A549 (cell line): ENCODE measurements around the gene TRIM54. TPM values are rescaled to one million over a fixed set of nuclear protein-coding genes. Genes with fewer than 3 reads are reported as not detected.

Source experiments
- BHLHE40 ChIP-seq: IDR thresholded peaks from 2 replicates; pipeline ENCODE4 v1.6.1; 2012; ENCODE audit warnings: low read depth, low read length, inconsistent platforms
- CBX8 ChIP-seq: fragments of 200-600 bp; sonication (generic); IDR thresholded peaks from 2 replicates; pipeline ENCODE4 v1.6.1; 2016
- CEBPB ChIP-seq, 2 experiments: fragments of >200 bp in 1 of 2; sonication (Bioruptor Twin) in 1 of 2; formaldehyde crosslinking in 1 of 2; IDR thresholded peaks; 2 replicates each; pipeline ENCODE4 v1.6.1; 2012 to 2016
- CHD2 ChIP-seq: fragments of 150-350 bp; IDR thresholded peaks from 2 replicates; pipeline ENCODE4 v1.6.1; 2014; ENCODE audit warnings: low read length; ENCODE audit not compliant: partially characterized antibody
- CHD4 ChIP-seq: fragments of 200-600 bp; sonication (generic); IDR thresholded peaks from 2 replicates; pipeline ENCODE4 v1.6.1; 2016; ENCODE audit warnings: antibody characterized with exemption, mild to moderate bottlenecking, borderline replicate concordance
- CTCF ChIP-seq: fragments of >200 bp; sonication (Bioruptor Twin); formaldehyde crosslinking; IDR thresholded peaks from 3 replicates; pipeline ENCODE4 v1.5.1; 2016
- E2F6 ChIP-seq: IDR thresholded peaks from 2 replicates; pipeline ENCODE4 v1.6.1; 2012; ENCODE audit warnings: low read depth, borderline replicate concordance
- EHF ChIP-seq: fragments of 250-450 bp; sonication (Bioruptor Pico); IDR thresholded peaks from 2 replicates; pipeline ENCODE4 v1.5.0; 2020; ENCODE audit warnings: mild to moderate bottlenecking
- ESRRA ChIP-seq: fragments of 150-350 bp; IDR thresholded peaks from 2 replicates; pipeline ENCODE4 v1.6.1; 2014; ENCODE audit warnings: mild to moderate bottlenecking, low read length, borderline replicate concordance
- GATA3 ChIP-seq: IDR thresholded peaks from 2 replicates; pipeline ENCODE4 v1.6.1; 2012; ENCODE audit warnings: borderline replicate concordance
- HDAC2 ChIP-seq: fragments of 200-600 bp; sonication (generic); IDR thresholded peaks from 2 replicates; pipeline ENCODE4 v1.6.1; 2016
- HEYL ChIP-seq: fragments of 250-450 bp; sonication (Bioruptor Pico); IDR thresholded peaks from 2 replicates; pipeline ENCODE4 v1.8.0; 2021; ENCODE audit warnings: mild to moderate bottlenecking, moderate library complexity
- HMGXB4 ChIP-seq: fragments of 250-450 bp; sonication (Bioruptor Pico); IDR thresholded peaks from 2 replicates; pipeline ENCODE4 v1.5.0; 2021; ENCODE audit warnings: mild to moderate bottlenecking, moderate library complexity, borderline replicate concordance
- JUNB ChIP-seq: fragments of >200 bp; sonication (Bioruptor Twin); formaldehyde crosslinking; IDR thresholded peaks from 2 replicates; pipeline ENCODE4 v1.6.1; 2016
- KDM1A ChIP-seq: fragments of 200-600 bp; sonication (generic); IDR thresholded peaks from 2 replicates; pipeline ENCODE4 v1.6.1; 2016; ENCODE audit warnings: low read depth, mild to moderate bottlenecking
- MAFK ChIP-seq: fragments of 450-650 bp; IDR thresholded peaks from 2 replicates; pipeline ENCODE4 v1.6.1; 2014; ENCODE audit not compliant: partially characterized antibody
- MAZ ChIP-seq: fragments of 150-350 bp; IDR thresholded peaks from 2 replicates; pipeline ENCODE4 v1.6.1; 2014; ENCODE audit warnings: antibody characterized with exemption, low read depth, low read length, borderline replicate concordance
- MYC ChIP-seq: IDR thresholded peaks from 2 replicates; pipeline ENCODE4 v1.6.1; 2012; ENCODE audit warnings: mild to moderate bottlenecking, inconsistent platforms, low read length, improper control_type of control experiment, borderline replicate concordance
- NR3C1 ChIP-seq: fragments of >200 bp; sonication (Bioruptor Twin); formaldehyde crosslinking; IDR thresholded peaks from 3 replicates; pipeline ENCODE4 v1.6.1; 2017
- PBX3 ChIP-seq: IDR thresholded peaks from 2 replicates; pipeline ENCODE4 v1.6.1; 2012
- POLR2A ChIP-seq: IDR thresholded peaks from 2 replicates; pipeline ENCODE4 v1.6.1; 2012; ENCODE audit warnings: mild to moderate bottlenecking, low read length
- RAD21 ChIP-seq, 2 experiments: fragments of >200 bp in 1 of 2; sonication (Bioruptor Twin) in 1 of 2; formaldehyde crosslinking in 1 of 2; IDR thresholded peaks in 1 of 2; conservative IDR thresholded peaks in 1 of 2; 2 replicates in 1 of 2; 3 replicates in 1 of 2; pipeline ENCODE4 v1.6.1; 2012 to 2018; ENCODE audit warnings: inconsistent platforms in 1 of 2
- RARB ChIP-seq: fragments of 250-450 bp; sonication (Bioruptor Pico); IDR thresholded peaks from 2 replicates; pipeline ENCODE4 v1.8.0; 2021; ENCODE audit warnings: mild to moderate bottlenecking, moderate library complexity
- RCOR1 ChIP-seq: fragments of 150-350 bp; IDR thresholded peaks from 2 replicates; pipeline ENCODE4 v1.6.1; 2014; ENCODE audit warnings: antibody characterized with exemption, low read length, low read depth
- SMC3 ChIP-seq: fragments of >200 bp; sonication (Bioruptor Twin); formaldehyde crosslinking; IDR thresholded peaks from 3 replicates; pipeline ENCODE4 v1.6.1; 2018; ENCODE audit warnings: inconsistent platforms
- ZFP36 ChIP-seq: fragments of 450-650 bp; IDR thresholded peaks from 2 replicates; pipeline ENCODE4 v1.6.1; 2014; ENCODE audit warnings: borderline replicate concordance; ENCODE audit not compliant: partially characterized antibody
- ZNF302 ChIP-seq: fragments of 250-450 bp; sonication (Bioruptor Pico); IDR thresholded peaks from 2 replicates; pipeline ENCODE4 v1.9.0; 2021; ENCODE audit warnings: inconsistent platforms, mild to moderate bottlenecking, moderate library complexity
- polyA plus RNA-seq, 4 experiments: library from polyadenylated mRNA; depleted of rRNA in 3 of 4; stranded (reverse); fragments of >200 nt; fragmentation: RNase III in 1 of 4; extraction: RNeasy Plus Mini Kit Qiagen cat#74134 plus additional on column Dnase treatment in 1 of 4; gene quantifications; 2 replicates in 3 of 4; 3 replicates in 1 of 4; pipeline ENCODE4 v1.2.3, GENCODE V29; 2011 to 2017

Gene TRIM54
- polyA plus RNA-seq, 2 of the 4 experiments (the other 2 are of a cell fraction) = 0.13 to 0.14 TPM

GRCh38 chr2:27322766-27323595 is 40.8 kb downstream of the TRIM54 start, which contains the start of gene MPV17 (continued):
- no peak; the same call in none of the 2 replicates for TF ChIP-seq PBX3
- no peak for TF ChIP-seq MAZ
- peak in 1 of 2 experiments; percentile 54; a peak in 1 of 4 replicates for TF ChIP-seq CEBPB (IDR thresholded peaks at IDR 0.05)
- no peak for TF ChIP-seq HEYL
- no peak for TF ChIP-seq CTCF
- TF ChIP-seq MYC = peak; percentile 79; the same call in 1 of the 2 replicates
- TF ChIP-seq E2F6 = peak; percentile 80
- TF ChIP-seq BHLHE40 = peak; percentile 84
- TF ChIP-seq HMGXB4 (CRISPR knock-in tag) = peak; percentile 17; the same call in 1 of the 2 replicates
- no peak for TF ChIP-seq EHF (CRISPR knock-in tag)
- no peak for TF ChIP-seq CHD4
- TF ChIP-seq KDM1A = no peak
- TF ChIP-seq JUNB = no peak
- TF ChIP-seq HDAC2 = no peak
- TF ChIP-seq POLR2A = peak; percentile 95
- no peak for TF ChIP-seq SMC3
- 0 out of 2 replicates have a peak, but pooled peaks have one; percentile 37 for TF ChIP-seq GATA3
- no peak for TF ChIP-seq NR3C1
- TF ChIP-seq CHD2 = peak; percentile 56
- TF ChIP-seq ZFP36 = no peak
- no peak for TF ChIP-seq ZNF302 (CRISPR knock-in tag)
- peak; percentile 33; the same call in 1 of the 2 replicates for TF ChIP-seq RARB (CRISPR knock-in tag)
- TF ChIP-seq CBX8 = no peak
- TF ChIP-seq RCOR1 = no peak
- no peak for TF ChIP-seq RAD21 (conservative IDR thresholded peaks at IDR 0.05 in 1 of 2, IDR thresholded peaks at IDR 0.05 in 1 of 2)
- no peak for TF ChIP-seq MAFK
- no peak for TF ChIP-seq ESRRA
- TF ChIP-seq, all 56 proteins: peak for 21
